ENCODE data around the gene KIF18A.

KIF18A gene

GRCh38 chr11:28110821-28111200, 2.9 kb upstream of the KIF18A start:
- Histone ChIP-seq H3K4me3 (ENCODE audit: low read depth, low read length) (peak overlapping the region; percentile 69), H3K36me3 (no peaks in the 10 kb centered on the region), H3K4me1 (no peaks in the 10 kb centered on the region), H3K27me3 (no peaks in the 10 kb centered on the region), H3K9me3 (no peaks in the 10 kb centered on the region)
- DNase-seq: no peak
- TF ChIP-seq, protein P1, sequence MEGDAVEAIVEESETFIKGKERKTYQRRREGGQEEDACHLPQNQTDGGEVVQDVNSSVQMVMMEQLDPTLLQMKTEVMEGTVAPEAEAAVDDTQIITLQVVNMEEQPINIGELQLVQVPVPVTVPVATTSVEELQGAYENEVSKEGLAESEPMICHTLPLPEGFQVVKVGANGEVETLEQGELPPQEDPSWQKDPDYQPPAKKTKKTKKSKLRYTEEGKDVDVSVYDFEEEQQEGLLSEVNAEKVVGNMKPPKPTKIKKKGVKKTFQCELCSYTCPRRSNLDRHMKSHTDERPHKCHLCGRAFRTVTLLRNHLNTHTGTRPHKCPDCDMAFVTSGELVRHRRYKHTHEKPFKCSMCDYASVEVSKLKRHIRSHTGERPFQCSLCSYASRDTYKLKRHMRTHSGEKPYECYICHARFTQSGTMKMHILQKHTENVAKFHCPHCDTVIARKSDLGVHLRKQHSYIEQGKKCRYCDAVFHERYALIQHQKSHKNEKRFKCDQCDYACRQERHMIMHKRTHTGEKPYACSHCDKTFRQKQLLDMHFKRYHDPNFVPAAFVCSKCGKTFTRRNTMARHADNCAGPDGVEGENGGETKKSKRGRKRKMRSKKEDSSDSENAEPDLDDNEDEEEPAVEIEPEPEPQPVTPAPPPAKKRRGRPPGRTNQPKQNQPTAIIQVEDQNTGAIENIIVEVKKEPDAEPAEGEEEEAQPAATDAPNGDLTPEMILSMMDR (IDR thresholded peaks at IDR 0.05; ENCODE audit: low read depth, low read length): no peak

DNA sequence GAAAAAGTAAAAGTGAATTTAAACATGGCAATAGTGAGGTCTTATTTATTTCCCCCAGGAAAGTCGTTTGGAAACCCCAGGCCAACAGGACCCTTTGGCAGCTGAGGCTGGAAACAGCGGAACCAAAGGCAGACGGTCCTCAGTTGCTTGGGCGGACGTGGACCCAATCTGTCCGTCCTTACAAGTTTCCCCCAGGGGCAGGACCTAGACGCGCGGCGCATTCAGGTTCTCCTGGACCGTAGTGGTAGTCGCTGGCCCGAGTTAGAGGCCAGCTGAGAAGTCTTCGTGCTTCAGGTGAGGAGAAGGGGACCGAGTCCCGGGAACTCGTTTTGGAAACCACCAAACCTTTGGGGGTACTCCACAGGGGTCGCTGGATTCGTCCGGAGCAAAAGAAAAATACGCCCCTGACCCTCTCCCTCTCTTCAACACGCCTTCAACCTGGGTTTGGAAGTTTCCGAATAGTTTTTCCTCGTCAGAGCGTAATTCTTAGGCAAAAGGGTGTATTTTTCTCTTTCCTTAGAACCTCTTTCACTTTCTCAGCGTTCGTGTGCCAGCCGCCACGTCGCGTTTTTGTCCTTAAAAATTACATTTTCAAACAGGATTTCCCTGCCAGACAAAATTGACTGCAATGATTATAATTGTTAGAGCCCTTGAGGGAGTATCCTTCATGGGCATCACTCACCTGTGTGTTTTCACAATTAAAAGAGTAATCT, 2.3 kb upstream of the KIF18A start:
- TF ChIP-seq, protein P1 (IDR thresholded peaks at IDR 0.05; ENCODE audit: low read depth, low read length): no peak
- DNase-seq: peak; percentile 60
- Histone ChIP-seq H3K27me3 (no peaks in the 10 kb centered on the region), H3K36me3 (no peaks in the 10 kb centered on the region), H3K4me1 (no peaks in the 10 kb centered on the region), H3K4me3 (ENCODE audit: low read depth, low read length) (peak overlapping the region; percentile 69), H3K9me3 (no peaks in the 10 kb centered on the region)

DNA sequence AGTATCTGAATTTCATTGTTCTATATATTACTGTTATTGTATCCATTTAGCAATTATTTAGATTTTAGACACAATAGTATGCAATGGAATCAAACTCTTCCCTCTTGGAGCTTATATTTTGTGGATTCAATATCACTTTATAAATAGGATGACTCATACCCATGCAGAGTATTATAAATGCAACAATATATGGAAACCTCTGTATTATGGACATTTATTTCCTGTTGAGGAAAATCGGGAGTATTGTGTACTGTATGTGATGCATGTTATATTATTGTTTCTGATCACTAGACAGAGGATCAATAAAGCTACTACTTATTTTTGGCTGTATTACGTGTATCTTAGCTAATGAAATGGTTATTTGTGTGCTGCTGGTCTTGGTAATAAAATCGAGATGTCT, 1.0 kb upstream of the KIF18A start:
- TF ChIP-seq, protein P1 (IDR thresholded peaks at IDR 0.05; ENCODE audit: low read depth, low read length): no peak
- Histone ChIP-seq H3K27me3 (no peaks in the 10 kb centered on the region), H3K4me3 (ENCODE audit: low read depth, low read length) (peak overlapping the region; percentile 91), H3K4me1 (no peaks in the 10 kb centered on the region), H3K36me3 (no peaks in the 10 kb centered on the region), H3K9me3 (no peaks in the 10 kb centered on the region)
- DNase-seq: no peak

DNA sequence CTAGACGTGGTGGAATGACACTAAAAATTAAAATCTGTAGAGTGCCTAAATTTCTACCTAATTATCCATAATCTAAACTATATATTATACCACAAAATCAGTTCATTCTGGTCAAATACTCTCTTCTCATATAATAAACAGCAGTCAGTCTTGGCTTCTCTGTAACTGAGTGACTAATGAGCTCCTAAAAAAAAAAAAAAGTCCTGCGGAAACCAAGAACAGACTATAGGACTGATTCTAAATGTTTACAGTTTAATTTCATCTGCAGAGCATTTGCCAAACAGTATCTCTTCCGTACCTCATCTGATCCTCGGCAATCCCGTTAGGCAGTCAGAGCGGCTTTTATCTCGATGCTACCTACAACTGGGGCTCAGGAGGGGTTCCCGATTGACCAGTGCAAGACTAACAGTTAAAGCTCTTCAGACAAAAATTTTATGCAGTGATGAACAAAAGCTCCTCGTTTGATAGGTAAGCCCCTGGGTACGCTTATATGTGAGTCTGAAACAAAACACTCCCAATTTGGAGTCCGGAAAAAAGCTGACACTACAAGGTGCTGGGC, 686 bp downstream of the KIF18A start:
- H3K4me3 ChIP-seq (ENCODE audit: low read depth, low read length): peak overlapping the region; percentile 91
- TF ChIP-seq, protein P1 (IDR thresholded peaks at IDR 0.05; ENCODE audit: low read depth, low read length): no peak
- no peaks in the 10 kb centered on the region for H3K4me1 ChIP-seq
- peak; percentile 8 for DNase-seq
- no peaks in the 10 kb centered on the region for H3K27me3 ChIP-seq
- no peaks in the 10 kb centered on the region for H3K36me3 ChIP-seq
- no peaks in the 10 kb centered on the region for H3K9me3 ChIP-seq

GRCh38 chr11:28106353-28107043, 1.5 kb downstream of the KIF18A start:
- H3K9me3 ChIP-seq: no peaks in the 10 kb centered on the region
- TF ChIP-seq, protein P1 (IDR thresholded peaks at IDR 0.05; ENCODE audit: low read depth, low read length): no peak
- no peaks in the 10 kb centered on the region for H3K4me1 ChIP-seq
- H3K36me3 ChIP-seq: no peaks in the 10 kb centered on the region
- no peak for DNase-seq
- H3K27me3 ChIP-seq: no peaks in the 10 kb centered on the region
- peak overlapping the region; percentile 91 for H3K4me3 ChIP-seq (ENCODE audit: low read depth, low read length)

DNA sequence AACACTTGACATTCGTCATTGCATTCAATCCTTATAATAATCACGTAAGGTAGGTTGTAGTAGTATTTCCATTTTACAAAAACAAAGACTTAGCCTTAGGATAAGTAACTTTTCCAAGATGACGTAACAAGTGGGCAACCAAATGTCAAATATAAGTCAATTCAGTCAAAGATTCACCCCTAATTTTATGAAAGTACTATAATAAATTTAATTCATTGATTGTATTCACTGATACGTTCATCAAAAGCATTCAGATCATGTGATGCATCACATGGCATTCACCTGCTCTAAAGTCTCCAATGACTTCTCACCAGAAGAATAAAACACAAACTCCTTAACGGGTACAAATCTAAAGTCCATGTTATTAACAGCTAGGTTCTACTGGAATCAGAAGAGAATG, 2.1 kb downstream of the KIF18A start:
- H3K4me1 ChIP-seq: no peaks in the 10 kb centered on the region
- DNase-seq: no peak
- H3K4me3 ChIP-seq (ENCODE audit: low read depth, low read length): peak overlapping the region; percentile 35

More for the DNA sequence above, 2.1 kb downstream of the KIF18A start:
- TF ChIP-seq, protein P1 (IDR thresholded peaks at IDR 0.05; ENCODE audit: low read depth, low read length): no peak
- no peaks in the 10 kb centered on the region for H3K27me3 ChIP-seq
- H3K36me3 ChIP-seq: no peaks in the 10 kb centered on the region
- no peaks in the 10 kb centered on the region for H3K9me3 ChIP-seq
